Measurements from ENCODE around the gene ZNF574. TPM values are rescaled to one million over a fixed set of nuclear protein-coding genes. Genes with fewer than 3 reads are reported as not detected.
A peak's percentile ranks its signal among the peaks of the same experiment; 100 is the strongest.

The ZNF574 gene
- total and polyA plus RNA-seq, 2 experiments from 2014 or later: 19.4 to 61.2 TPM

- TF ChIP-seq, protein P1, sequence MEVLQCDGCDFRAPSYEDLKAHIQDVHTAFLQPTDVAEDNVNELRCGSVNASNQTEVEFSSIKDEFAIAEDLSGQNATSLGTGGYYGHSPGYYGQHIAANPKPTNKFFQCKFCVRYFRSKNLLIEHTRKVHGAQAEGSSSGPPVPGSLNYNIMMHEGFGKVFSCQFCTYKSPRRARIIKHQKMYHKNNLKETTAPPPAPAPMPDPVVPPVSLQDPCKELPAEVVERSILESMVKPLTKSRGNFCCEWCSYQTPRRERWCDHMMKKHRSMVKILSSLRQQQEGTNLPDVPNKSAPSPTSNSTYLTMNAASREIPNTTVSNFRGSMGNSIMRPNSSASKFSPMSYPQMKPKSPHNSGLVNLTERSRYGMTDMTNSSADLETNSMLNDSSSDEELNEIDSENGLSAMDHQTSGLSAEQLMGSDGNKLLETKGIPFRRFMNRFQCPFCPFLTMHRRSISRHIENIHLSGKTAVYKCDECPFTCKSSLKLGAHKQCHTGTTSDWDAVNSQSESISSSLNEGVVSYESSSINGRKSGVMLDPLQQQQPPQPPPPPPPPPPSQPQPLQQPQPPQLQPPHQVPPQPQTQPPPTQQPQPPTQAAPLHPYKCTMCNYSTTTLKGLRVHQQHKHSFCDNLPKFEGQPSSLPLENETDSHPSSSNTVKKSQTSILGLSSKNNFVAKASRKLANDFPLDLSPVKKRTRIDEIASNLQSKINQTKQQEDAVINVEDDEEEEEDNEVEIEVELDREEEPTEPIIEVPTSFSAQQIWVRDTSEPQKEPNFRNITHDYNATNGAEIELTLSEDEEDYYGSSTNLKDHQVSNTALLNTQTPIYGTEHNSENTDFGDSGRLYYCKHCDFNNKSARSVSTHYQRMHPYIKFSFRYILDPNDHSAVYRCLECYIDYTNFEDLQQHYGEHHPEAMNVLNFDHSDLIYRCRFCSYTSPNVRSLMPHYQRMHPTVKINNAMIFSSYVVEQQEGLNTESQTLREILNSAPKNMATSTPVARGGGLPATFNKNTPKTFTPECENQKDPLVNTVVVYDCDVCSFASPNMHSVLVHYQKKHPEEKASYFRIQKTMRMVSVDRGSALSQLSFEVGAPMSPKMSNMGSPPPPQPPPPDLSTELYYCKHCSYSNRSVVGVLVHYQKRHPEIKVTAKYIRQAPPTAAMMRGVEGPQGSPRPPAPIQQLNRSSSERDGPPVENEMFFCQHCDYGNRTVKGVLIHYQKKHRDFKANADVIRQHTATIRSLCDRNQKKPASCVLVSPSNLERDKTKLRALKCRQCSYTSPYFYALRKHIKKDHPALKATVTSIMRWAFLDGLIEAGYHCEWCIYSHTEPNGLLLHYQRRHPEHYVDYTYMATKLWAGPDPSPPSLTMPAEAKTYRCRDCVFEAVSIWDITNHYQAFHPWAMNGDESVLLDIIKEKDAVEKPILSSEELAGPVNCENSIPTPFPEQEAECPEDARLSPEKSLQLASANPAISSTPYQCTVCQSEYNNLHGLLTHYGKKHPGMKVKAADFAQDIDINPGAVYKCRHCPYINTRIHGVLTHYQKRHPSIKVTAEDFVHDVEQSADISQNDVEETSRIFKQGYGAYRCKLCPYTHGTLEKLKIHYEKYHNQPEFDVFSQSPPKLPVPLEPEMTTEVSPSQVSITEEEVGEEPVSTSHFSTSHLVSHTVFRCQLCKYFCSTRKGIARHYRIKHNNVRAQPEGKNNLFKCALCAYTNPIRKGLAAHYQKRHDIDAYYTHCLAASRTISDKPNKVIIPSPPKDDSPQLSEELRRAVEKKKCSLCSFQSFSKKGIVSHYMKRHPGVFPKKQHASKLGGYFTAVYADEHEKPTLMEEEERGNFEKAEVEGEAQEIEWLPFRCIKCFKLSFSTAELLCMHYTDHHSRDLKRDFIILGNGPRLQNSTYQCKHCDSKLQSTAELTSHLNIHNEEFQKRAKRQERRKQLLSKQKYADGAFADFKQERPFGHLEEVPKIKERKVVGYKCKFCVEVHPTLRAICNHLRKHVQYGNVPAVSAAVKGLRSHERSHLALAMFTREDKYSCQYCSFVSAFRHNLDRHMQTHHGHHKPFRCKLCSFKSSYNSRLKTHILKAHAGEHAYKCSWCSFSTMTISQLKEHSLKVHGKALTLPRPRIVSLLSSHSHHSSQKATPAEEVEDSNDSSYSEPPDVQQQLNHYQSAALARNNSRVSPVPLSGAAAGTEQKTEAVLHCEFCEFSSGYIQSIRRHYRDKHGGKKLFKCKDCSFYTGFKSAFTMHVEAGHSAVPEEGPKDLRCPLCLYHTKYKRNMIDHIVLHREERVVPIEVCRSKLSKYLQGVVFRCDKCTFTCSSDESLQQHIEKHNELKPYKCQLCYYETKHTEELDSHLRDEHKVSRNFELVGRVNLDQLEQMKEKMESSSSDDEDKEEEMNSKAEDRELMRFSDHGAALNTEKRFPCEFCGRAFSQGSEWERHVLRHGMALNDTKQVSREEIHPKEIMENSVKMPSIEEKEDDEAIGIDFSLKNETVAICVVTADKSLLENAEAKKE (CRISPR knock-in tag; IDR thresholded peaks at IDR 0.05): no peak
- TF ChIP-seq CTCF (conservative IDR thresholded peaks at IDR 0.05; ENCODE audit: low read depth in 2 of 2) (no peak), ZNF331 (CRISPR knock-in tag; IDR thresholded peaks at IDR 0.05; ENCODE audit: low read depth) (no peak), JUNB (IDR thresholded peaks at IDR 0.05; ENCODE audit: unreplicated experiment) (no peak)
These were observed 1.2 kb upstream of the ZNF574 start (continued) for GRCh38 chr19:42074513-42075363.

GRCh38 chr19:42075364-42075615 is 676 bp upstream of the ZNF574 start:
- Mint-ChIP-seq H3K27me3 (ENCODE audit: insufficient read depth, low read depth, poor library complexity) (peaks cover 16% of the 10 kb centered on the region), H3K27ac (peak overlapping the region; percentile 100), H3K9me3 (peaks cover 7% of the 10 kb centered on the region; the same call in 2 of the 3 replicates), H3K4me3 (peak overlapping the region; percentile 98), H3K36me3 (ENCODE audit: low read depth) (peaks cover 36% of the 10 kb centered on the region), H3K4me1 (peaks cover 42% of the 10 kb centered on the region)
- peak overlapping the region; percentile 98 for H3K27ac ChIP-seq (ENCODE audit: low read depth)
- H2AFZ ChIP-seq: peak overlapping the region; percentile 60
- no peak for ATAC-seq
- H4K20me1 ChIP-seq (replicated peaks; ENCODE audit: insufficient read depth): peaks cover 17% of the 10 kb centered on the region
- peaks cover 20% of the 10 kb centered on the region for H3K4me1 ChIP-seq (ENCODE audit: insufficient read depth)
- H3K9me2 ChIP-seq (ENCODE audit: insufficient read depth): no peaks in the 10 kb centered on the region
- H3F3A ChIP-seq (replicated peaks; ENCODE audit: low read depth): 0 out of 2 replicates have a peak, but pooled peaks cover 4% of the 10 kb centered on the region
- no peaks in the 10 kb centered on the region for H3K27me3 ChIP-seq (ENCODE audit: insufficient read depth)
- peak overlapping the region; percentile 70 for H3K4me3 ChIP-seq
- peaks cover 36% of the 10 kb centered on the region for H3K79me2 ChIP-seq (replicated peaks; ENCODE audit: insufficient read depth)
- H3K4me2 ChIP-seq: peak overlapping the region; percentile 83
- no peak for DNase-seq (ENCODE audit: low spot score)
- H3K36me3 ChIP-seq (ENCODE audit: insufficient read depth): peaks cover 9% of the 10 kb centered on the region; the same call in 1 of the 2 replicates
- no peak for TF ChIP-seq ZNF331 (CRISPR knock-in tag; IDR thresholded peaks at IDR 0.05; ENCODE audit: low read depth)
- TF ChIP-seq EZH2 (IDR thresholded peaks at IDR 0.05; ENCODE audit: low read depth, unreplicated experiment): no peak
- TF ChIP-seq CREB1 (CRISPR knock-in tag; IDR thresholded peaks at IDR 0.05; ENCODE audit: low read depth): no peak
- TF ChIP-seq POLR2AphosphoS5 (IDR thresholded peaks at IDR 0.05; ENCODE audit: low read depth): no peak
- no peak for TF ChIP-seq STAT1 (IDR thresholded peaks at IDR 0.05; ENCODE audit: unreplicated experiment)
- TF ChIP-seq CTCF (conservative IDR thresholded peaks at IDR 0.05; ENCODE audit: low read depth in 2 of 2): no peak
- TF ChIP-seq REST (IDR thresholded peaks at IDR 0.05; ENCODE audit: unreplicated experiment): no peak
- no peak for TF ChIP-seq JUNB (IDR thresholded peaks at IDR 0.05; ENCODE audit: unreplicated experiment)
- no peak for TF ChIP-seq ZNF114 (CRISPR knock-in tag; IDR thresholded peaks at IDR 0.05)
